Germinal center (tissue), 1 donor: ENCODE data around the gene ZNF716.
"Not testable (repeated sequence)": the region's sequence is repeated elsewhere in the genome, so short reads cannot be mapped to it uniquely, and the experiment has no call there.

Experiments used
- DNase-seq: peaks from one replicate; pipeline ENCODE4 v3.0.0; 2012; ENCODE audit warnings: mixed read lengths, low spot score

The ZNF716 gene

DNA sequence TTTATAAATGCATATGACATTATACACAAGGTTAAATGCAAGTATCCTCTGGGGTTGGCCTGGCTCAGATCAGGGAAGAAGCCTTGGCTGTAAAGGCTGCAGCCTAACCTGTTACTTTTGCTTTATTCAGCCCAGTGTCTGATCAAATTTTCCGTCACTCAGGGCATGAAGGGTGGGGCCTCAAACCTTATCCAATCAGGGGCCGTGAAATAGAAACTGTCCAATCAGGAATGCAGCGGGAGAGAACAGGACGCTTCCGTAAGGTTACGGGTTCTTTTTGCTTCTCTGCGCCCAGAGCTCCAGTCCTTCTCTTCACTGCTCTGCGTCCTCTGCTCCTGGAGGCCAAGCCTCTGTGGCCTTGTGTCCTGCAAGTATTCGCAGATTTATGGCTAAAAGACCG lies at the start of gene ZNF716:
Gene ZNF716, plus strand, starts transcription at position 274 of the 400 bp plus-strand sequence. Its CDS starts 112 bp downstream, at position 386.
- DNase-seq, result no peak

DNA sequence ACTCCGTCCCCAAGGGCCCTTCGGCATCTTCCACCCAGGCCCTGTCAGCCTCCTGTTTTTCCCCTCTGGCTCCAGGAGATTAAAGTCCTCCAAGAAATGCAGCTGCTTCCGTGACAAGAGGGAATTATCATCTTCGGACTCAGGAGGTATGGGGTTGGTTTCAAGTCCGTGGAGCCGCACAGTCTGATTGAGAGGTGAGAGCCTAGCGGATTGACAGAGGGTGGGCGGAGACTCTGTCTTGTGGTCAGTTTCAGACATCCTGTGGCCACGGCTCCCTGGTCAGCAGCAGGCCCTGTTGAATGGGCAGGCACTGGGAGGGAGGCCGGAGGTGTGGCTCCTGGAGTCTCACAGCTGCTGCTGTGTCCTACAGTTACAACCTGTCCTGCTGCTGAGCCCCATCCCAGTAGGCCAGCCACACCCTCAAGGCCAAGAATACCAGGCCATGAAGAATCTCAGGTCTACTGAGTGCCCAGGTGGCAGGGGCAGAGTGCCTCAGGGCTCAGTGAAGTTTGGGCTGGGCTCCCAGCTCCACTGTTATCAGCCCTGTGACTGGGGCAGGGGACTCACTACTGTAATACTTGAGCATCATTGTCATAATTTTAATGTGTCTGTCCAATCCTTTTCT lies 49.3 kb upstream of the ZNF716 start:
- no peak for DNase-seq

DNA sequence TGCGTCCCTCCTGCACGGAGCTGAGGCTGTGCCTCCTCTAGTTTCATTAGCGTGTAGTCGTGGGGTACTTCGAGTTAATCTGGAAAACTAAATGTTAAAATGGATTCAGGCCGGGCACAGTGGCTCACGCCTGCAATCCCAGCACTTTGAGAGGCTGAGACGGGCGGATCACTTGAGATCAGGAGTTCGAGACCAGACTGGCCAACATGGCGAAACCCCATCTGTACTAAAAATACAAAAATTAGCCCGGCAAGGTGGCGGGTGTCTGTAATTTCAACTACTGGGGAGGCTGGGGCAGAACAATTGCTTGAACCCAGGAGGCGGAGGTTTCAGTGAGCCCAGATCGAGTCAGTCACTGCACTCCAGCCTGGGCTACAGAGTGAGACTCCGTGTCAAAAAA lies 46.9 kb upstream of the ZNF716 start:
- not testable (repeated sequence) for DNase-seq

DNA sequence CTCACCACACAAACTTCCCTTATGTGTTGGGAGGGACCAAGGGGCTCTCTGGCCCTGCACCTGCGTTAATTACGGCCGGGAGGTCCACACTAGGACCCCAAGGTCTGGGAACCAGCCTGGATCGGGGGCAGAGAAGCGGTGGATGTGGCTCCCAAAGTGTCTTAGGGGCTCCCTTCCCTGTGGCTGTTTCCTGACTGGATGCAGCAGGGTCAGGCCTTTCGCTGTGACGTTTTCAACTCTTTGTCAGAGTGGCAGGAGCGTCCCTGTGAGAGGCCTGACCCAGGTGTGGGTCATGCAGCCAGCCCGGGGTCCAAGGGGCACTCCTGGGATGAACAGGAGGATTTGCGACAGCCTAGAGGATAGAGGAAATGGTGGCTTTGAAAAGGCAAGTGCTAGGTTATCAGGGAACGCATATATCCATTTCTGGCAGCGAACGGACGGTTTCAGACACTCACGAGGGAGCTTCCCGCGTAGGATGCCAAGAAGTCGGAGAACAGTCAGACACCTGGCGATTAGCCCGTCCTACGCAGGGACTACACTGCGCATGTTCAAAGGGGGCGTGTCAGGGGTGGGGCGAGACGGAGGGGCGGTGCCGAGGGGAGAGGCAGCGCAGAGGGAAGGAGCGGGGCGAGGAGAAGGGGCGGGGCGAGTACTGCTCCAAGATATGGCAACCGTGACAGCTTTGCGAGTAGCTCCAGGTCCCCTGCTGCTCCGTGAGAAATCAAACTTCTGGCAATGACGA lies 46.2 kb upstream of the ZNF716 start:
- DNase-seq, result no peak

DNA sequence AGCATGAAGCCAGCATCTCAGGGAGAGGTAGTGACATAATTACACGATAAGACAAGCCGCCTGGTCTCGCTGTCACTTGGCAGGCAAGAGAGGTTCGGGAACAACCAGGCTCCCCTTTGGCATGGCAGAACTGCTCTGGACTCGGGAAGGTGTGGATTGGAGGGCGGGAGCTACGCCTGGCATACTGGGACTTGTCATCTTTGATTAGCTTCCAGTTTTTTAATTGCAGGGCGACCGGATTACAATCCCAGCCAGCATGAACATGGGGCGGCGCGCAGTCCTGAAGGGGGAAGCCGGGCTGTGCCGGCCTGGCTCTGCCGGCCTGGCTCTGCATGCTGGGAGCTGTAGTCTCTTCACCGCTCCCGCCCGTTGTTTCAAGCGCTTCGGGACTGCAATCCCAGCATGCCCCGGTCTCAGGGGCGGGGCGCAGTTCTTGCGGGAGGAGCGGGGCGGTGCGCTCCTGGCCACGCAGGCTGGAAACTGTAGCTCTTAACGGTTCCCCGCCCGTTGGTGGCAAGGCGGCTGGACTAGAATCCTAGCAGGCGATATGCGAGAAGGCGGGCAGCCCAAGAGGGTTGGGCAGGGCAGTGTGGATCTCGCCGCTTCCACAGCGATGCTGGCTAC lies 45.5 kb upstream of the ZNF716 start:
- DNase-seq, result no peak

DNA sequence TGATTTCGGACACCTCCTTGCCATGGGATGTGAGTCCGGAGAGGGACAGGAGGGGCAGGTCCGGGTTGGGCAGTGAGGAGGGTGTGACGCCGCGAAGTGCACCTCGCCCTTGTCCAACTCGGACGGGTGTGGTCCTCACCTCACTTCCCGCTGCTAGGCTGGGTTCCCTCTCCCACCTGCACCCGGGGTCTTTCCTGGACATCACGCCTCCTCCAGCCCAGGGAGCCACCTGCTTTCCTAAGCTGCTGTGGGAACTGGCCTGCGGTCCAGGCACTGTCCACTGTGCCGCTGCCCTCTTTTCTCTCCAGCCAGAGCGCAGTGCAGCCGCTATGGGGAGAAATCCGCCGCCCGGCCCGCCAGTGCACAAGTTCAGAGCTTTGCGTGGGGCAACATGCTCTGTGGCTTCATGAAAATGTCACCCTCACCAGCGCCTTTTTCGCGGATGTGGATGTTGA lies 45.0 kb upstream of the ZNF716 start:
- DNase-seq, result no peak

DNA sequence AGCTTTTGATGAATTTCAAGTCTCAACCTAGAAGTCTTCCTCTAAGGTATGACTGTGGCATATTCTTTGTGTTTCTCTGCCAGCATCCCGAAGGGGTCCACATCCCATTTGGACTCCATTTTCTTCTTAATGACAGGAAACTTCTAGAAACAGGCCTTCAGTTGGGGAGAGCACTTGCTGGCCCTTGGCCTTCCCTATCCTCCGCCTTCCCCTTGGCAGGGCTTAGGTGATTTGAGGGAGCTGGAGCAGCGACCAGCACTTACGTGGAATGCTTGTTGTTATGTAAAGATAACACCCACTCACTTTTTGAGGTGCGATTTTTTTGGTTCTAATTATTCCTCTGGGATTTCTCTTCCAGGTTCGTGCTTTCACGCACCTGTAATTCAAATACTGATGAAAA lies 42.9 kb upstream of the ZNF716 start:
- DNase-seq, result no peak

DNA sequence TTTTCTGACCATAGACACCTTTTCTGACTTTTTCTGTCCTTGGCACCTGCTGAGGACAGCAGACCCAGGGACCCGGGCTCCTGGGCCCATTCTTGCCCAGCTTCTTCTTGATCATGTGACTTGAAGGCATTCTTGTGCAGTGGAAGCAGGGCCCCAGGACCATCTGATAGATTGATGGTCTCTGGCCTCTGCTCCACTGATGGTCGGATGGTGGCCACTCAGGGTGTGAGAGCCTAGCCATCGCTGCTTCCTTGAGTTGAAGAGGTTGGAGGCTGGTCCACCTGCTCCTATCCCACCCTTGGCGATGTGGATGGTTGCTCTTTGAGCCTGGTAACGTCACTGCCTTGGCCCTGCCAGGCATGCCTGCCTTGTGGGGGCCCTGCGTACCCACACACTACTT lies 37.8 kb upstream of the ZNF716 start:
- no peak for DNase-seq

DNA sequence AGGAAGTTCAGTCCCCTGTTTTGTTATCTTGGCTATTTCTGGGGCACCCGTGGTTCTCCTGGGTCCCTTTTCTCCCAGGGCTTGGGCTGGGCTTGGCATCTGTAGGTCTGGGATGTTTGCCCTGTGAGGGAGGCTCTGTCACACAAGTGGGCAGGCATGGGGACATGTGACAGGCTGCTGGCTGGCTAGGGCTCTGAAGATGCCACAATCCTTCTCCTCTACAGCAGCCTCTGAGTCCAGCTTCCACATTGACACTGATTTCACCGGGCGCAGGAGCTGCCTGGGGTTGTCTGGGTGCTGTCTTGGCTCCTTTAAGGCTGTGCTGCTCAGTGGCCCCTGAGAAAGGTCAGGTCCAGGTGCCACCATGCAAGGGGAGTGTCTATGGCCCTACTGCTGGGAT lies 37.4 kb upstream of the ZNF716 start:
- no peak for DNase-seq

DNA sequence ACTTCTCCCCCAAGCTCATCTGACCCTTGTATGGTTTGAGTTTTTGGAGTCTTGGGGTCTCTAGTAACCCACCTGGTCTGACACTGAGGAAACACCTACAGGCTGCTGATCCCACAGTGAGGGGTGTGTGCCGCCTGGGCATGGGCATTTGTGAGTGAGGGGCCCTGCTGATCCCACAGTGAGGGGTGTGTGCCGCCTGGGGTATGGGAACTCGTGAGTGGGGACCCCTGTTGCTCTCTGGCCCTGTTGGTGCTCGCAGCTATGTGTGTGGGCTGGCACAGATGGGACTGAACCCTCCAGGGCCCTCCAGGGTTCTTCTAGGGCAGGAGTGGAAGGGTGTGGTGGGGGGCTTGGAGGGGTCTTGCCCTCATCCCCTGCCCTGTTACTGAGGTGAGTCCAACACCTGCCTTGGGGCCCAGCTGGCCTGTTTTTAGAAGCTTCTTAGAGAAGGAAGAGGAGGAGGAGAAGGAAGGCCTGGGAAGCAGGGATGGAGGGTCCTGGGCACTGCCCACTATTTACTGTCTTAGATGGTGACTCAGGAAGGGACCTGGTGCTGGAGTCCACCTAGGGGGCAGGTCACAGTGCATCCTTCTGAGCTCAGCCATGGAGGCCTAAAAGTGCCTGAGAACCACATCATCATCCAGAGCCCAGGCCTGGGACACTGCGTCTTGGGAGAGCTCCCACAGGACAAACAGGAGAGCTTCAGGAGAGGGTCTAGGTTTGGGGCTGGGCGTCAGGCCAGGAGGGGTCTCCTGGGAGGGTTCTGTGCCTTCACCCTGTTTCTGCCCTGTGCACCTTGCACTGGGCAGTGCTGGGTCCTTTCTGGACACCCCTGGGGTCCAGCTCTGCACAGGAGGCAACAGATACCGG lies 36.2 kb upstream of the ZNF716 start:
- no peak for DNase-seq

DNA sequence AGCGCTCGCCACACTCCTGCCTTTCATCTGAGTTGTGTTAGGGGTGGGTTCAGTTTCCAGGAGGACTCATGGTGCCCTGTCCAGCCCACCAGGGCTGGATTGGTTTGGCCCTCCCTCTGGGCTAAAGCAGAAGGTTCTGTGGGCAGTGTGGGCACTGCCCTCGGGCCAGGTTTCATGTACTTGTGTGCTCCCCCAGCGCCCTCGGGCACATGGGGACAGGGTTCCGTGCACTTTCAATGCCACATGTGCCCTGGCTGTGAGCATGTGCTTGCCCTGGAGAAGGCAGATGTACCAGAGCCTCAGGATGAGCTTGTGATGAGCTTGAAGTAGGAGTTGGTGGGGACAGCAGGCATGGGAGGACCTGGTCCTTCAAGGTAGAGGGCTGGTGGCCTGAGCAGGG lies 35.6 kb upstream of the ZNF716 start:
- no peak for DNase-seq

DNA sequence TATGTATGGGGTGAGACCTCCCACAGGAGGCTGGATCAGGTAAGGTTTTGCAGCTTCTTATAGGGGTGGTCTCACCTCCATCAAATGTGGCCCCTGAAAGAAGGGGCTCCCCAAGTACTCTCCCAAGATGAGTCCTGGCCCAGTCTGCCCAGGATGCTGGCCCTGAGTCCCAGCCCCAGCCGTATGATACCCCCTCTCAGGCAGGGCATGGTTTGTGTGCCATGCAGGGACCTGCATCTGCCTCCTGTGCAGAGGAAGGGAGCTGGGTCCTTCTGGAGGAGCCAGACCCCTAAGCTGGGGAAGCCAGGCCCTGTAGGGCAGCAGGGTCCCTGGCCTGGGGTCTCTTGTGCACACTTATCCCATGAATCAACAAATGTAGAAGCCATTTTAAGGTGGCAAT lies 35.1 kb upstream of the ZNF716 start:
- no peak for DNase-seq

DNA sequence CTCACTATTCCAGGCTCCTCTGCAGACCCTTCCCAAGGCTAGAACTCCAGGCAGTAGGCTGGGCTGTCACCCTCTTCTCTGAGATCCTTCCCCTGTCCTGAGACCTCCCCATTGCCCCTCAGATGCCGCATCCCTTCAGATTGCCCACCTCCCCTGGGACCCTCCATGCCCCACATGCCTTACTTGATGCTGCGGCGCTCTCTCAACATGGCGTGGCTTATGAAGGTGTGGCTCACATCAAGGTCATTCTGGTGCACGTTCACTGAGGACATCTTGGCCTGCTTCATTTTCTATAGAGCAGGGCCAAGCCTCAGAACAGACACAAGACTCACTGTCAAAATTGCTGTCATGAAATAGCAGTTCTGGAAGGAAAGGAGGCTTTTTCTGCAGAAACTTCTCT lies 34.7 kb upstream of the ZNF716 start:
- DNase-seq, result no peak

DNA sequence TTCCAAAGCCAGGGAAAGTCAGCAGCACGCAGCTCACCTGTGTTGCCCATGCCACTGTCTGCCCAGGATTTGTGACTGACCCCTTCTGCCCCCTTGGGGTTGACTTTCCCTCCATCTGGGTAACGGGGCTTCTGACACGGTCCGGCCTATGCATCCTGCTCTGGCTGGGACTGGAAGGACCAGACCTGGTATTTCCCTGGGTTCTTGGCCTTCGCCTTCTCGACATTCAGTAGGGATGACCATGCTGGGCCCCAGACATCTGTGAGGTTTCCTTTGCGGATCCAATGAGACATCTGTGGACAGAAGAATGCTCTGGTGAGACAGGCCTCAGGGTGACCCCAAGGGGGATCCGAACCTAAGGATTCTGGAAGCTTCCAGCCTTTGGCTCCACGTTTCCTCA lies 34.2 kb upstream of the ZNF716 start:
- no peak for DNase-seq

DNA sequence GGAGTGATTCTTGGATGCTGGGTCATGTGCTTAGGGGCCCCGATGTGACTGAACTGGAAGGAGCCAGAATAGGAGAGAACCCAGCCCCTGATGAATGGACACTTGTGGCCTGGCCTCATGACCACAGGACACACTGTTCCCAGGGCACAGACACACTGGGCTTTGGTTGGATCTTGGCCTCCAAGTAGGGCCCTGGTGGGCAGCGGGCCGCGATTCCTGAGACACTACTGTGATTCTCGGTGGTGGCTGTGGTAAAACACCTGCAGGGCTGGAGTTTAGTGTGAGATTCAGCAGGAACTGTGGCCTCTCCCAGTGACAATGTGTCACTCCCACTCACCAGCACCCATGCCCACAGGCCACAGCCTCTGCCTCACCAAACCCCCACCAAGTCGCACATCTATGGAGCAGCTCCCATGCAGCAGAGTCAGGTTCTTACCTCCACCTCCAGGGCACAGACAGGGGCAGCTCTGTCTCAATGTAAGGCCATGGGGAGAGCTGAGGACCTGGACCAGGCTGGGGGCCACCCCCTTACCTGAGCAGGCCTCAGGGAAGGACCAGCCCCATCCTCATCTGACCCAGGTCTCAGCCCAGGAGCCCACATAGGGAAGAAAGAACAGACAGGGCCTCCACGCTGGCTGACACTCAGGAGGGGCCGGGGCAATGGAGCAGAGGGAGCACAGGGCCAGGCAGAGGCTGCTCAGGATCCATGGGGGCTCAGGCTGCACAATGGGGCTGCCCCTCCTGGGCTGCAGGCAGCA lies 33.2 kb upstream of the ZNF716 start:
- DNase-seq, result no peak

DNA sequence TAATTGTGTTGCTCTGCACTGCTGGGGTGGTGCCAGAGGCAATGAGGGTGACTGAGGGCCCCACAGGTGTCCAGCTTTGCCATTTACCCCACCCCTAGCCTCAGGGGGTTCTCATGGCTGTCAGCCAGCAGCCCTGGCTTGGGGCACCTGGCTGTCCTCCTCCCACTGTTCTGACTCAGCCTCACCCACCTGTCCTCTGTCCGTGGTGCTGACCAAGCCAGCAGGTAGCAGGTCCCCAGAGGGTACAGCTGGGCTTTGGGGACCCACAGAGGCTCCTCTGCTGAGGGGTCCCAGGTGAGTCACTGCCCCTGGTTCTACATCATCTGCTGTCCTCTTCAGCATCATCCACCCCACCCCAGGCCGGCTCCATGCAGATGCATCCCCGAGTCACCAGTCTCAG lies 32.2 kb upstream of the ZNF716 start:
- no peak for DNase-seq

DNA sequence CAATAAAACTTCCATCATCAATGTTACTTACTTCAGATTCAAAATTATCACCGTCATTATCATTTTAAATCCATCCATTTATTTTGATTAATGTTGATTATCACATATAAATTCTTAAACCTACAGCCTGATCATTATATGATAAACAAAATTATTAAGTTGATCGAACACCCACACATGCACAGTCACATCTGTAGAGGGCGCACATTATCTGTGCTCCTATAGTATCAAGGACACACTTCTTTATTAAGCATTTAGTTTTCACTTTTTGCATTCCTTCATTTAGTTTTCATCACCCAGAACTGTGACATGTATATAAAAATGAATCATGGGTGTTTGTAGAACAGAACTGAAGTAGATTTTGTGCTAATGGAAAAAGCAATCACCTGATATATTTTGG lies 26.2 kb upstream of the ZNF716 start:
- no peak for DNase-seq

DNA sequence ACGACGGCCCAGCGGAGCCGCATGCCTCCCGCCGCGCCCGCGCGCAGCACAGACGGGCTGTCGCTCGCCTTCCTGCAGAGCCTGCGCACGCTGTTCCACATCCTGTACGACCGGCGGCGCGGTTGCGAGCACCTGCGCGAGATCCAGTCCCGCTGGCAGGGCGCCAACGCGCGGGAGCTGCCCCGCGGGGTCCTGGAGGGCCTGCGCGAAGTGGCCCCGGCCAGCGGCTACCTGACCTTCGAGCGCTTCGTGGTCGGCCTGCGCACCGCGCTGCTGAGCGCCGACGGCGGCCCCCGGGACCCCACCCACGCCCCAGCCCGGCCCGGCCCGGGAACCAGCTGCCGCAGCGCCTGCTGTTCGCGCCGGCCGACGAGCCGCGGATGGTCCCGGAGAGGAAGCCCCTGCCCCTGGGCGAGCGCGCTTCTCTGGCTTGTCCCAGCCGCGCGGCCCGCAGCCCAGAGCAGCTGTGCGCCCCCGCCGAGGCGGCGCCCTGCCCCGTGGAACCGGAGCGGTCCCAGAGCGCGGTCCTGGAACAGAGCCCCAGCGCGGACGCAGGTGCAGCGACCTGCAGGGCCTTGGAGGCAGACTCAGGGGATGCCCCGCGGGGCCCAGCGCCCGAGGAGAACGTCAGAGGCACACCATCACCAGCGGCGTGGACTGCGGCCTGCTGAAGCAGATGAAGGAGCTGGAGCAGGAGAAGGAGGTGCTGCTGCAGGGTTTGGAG lies 25.3 kb upstream of the ZNF716 start:
- no peak for DNase-seq

DNA sequence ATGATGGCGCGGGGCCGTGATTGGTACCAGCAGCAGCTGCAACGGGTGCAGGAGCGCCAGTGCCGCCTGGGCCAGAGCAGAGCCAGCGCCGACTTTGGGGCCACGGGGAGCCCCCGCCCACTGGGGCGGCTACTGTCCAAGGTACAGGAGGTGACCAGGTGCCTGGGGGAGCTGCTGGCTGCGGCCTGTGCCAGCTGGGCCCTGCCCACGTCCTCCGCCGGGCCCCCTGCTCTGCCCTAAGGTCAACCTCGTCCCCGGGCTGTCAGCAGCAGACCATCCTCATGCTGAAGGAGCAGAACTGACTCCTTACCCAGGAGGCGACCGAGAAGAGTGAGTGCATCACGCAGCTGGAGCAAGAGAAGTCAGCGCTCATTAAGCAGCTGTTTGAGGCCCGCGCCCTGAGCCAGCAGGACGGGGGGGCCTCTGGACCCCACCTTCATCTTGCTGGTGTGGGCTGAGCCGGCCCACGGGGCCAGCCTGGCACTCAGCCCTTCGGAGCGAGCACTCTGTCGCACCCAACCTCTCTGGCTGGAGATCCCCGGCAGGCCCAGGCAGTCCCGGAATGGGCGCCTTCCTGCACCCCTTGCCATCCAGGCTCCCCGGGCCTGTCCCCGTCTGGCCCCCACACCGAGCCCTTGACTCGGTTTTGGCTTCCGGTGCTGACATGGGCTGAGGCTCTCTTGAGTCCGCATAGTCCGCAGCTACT lies 24.6 kb upstream of the ZNF716 start:
- no peak for DNase-seq

DNA sequence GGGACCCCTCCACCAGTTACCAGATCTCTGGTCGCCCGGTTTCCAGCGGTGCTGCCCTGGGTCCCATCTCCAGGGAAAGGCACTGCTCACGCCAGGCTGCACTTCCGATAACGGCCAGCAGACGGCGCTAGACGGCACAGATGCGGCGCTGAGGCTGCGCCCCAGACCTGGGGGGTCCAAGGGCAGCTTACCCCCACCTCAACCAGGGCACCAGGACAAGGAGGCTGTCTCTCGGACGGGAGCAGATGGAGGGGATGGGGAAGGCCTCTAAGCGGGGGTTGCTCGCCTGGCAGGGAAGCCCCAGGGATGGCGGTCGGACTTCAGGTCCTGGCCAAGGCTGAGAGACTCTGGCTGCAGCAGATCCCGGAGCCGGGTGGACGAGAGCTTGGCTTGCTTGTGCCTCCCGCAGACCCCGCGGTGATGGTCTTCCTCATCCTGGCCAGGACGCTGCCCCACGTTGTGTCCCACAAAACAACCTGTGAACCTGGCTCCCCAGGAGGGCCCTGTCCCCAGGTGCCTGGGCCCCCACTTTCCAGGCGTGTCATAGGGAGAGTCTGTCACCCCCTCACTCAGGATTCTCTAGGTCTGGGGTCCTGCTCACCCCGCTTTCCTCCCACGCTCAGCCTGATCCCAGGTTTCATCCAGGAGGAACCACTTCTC lies 23.9 kb upstream of the ZNF716 start:
- no peak for DNase-seq
